ENCODE measurements around the gene MUC6. TPM values are rescaled to one million over a fixed set of nuclear protein-coding genes. Genes with fewer than 3 reads are reported as not detected.

The MUC6 gene
- total RNA-seq, 1 experiment from 2014 or later = under 0.01 TPM

DNA sequence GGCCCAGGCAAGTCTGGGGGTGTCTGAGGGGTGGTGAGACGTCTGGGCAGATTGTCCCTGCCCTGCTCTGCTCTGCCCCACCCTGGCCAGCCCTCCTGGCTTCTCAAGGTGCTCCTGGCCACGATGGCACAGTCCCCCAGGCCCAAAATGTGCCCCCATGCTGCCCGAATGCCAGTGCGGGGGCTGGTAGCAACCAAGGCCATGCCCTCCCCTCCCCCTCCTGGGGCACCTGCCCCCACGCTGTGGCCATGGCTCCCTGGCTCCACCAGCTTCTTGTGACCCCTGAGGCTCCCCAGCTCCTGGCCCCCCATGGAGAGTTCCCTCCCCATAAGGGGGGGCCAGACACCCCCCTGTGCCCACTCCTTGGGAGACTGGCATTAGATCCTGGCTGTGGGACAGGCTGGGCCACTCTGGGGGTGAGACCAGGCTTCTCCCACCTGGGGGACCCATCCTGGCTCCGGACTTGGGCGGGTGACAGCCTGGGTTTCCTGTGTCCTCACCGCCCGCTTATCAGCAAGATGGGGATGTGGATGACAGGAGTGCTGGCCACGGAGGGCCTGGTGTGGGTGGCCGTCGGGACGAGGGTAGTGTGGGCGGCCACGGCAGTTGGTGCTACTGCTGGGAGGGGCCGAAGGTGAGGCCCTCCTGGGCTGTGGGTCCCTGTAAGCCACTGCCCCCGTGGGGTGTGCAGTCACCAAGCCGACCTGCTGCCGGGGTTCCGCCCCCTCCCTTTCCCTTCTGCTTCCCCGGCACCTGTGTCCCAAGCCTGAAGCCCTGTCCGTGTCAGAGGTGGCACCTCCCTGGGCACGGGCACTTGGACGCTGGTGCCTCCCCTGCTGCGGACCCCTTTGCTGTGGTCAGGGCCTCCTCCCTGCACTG, 15.9 kb upstream of the MUC6 start:
- DNase-seq (ENCODE audit: low read depth) = no peak

DNA sequence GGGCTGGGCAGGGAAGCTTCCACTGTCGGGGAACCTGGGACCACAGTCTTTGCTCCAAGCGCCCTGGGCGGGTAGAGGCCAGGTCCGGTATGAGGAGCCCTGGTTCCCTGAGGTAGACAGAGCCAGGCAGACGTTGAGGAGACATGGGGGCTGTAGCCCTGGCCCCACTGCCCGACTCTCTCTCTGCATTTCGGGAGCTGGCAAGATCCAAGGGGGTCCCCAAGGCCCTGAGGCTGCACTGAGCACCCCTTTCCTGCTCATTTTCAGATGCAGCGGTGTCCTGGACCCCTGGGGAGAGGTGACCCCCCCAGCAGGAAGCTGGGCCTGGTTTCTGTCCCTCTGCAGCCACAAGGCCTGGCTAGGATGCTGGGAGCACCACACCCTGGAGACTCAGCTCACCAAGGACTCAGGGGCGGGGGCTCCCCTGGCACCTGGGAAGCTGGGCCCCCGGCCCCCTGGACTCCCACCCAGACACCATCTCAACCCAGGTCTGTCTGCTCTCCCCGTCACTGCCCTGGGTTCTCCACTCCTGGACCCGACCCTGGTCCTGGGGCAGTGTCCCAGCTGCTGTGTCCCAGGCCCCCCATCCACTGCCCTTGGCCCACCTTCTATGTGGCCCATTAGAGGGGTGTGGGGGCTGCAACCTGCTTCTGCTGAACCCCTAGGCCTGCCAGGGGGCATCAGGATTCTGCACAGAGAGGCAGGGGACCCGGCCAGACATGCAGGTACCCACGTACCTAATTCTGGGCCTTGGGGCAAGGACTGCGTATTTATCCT, 15.0 kb upstream of the MUC6 start:
- no peak for DNase-seq (ENCODE audit: low read depth)

DNA sequence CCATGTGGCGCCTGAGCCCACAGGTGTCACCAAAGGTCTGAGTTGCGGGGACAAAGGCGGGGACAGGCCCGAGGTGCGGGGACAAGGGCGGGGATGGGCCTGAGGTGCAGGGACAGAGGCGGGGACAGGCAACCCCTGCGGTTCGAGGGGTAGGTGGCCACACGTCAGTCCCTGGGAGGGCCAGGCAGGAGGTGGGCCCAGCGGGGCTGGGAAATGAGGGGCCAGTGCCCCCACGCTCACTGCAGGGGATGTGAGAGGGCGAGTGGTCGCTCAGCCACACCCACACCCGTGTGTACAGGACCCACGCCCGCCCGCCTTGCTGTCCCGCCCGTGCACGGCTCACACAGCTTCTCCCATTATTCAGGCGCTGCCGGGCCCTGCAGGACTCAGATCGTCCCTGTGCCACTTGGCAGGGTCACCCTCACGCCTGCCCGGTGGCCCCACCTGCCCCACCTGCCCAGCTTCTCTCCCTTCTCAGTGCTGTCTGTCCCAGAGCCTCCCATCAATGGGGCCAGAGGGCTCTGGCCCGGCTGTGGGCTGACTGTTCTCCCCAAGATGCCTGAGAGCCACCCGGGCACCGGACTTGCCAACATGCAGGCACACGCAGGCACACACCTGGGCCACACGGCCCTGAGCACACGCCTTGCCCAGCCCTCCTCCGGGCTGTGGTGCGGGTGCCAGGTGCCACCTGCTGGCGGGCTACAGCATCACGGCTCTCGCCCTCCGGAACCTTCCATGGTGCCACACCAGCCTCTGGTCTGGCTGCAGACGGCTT, 14.2 kb upstream of the MUC6 start:
- DNase-seq (ENCODE audit: low read depth) = peak; percentile 53

DNA sequence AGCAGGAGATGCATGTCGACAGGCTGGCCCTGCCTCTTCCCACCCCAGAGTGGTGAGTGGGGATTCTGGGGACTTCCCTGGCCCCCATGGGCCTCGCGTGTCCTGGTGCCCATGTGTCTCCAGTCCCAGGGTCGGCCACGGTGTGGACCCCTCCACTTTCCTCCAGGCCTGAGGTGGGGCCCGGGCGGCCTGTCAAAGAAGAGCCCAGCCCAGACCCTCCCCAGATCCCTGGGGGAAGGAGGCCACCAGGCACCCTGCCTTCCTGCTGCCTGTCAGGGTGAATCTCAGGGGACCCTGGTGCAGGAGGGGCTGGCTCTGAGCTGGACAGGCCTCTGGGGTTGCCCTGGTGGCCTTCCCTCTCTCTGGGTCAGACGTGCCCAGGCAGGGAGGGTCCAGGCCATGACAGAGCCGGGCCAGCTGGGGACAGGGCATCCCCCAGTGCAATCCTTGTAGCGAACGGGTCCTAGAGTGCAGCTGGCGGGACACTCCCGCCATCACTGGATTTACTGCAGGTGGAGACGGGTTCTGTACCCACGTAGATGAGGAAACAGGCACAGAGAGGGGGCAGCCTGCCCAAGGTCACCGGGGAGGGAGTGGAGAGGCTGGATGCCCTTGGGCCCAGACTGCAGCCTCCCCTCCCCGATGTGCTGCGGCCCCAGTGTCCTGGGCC, 13.5 kb upstream of the MUC6 start:
- DNase-seq (ENCODE audit: low read depth) = no peak

DNA sequence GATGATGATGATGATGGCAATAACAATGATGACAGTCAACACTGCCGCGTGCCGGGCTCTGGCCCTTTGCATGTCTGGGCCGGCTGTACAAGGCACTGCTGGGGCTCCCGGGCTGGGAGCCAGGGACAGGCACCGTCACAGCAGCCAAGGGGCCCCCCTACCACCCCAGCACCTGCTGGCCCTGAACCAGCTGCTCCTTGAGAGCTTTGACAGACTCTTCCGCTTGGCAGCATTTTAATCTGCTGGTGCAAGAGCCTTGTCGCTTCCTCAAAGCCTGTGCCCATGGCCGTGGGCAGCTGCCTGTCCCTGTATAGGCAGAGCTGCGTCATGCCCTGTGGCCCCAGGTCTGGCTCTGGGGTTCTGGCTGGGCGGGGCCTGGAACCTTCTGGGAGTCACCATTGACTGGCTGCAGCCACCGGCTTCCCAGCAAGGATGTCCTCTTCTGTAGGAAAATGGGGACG, 12.9 kb upstream of the MUC6 start:
- DNase-seq (ENCODE audit: low read depth) = no peak

DNA sequence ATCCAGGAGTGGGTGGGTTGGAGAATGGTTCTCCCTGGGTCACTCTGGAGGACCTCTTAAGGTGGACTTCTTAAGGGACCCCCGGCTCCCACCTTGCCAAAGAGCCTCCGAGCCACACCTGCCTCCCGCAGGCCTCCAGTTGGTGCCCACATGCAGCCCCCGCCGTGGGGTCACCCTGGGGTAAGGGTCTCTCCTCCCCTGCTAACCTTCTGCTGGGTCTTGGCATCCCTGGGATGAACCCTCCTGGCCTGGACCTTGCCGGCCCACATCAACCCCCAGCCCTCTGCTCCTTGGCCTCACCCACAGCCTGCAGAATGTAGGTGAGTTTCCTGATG, 12.5 kb upstream of the MUC6 start:
- no peak for DNase-seq (ENCODE audit: low read depth)

DNA sequence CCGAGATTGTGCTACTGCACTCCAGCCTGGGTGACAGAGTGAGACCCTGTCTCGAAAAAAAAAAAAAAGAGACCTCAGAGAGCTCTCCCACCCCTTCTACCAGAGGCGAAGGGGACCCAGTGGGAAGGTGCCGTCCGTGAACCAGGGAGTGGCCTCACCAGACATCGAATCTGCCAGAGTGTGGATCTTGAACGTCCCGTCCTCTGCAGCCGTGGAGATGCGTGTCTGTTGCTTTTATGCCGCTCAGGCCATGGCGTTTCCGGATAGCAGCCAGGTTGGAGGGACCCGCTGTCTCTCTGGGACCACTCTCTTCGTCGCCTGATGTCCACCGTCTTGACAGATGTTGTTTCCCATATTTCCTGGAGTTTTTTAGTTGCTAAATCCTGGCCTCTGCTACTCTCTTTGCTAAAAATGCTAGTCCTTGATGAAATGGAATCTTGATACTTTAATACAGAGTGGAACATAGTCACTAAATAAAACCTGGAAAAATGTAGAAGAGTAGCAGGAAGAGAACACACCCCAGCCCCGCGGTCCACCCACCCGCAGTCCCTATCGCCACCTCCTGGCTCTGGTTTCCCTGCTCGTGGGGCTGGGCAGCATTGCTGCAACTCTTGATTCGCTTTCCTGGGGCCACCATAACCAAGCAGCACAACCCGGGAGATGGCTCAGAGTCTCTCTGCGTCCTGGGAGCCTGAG, 12.0 kb upstream of the MUC6 start:
- no peak for DNase-seq (ENCODE audit: low read depth)

DNA sequence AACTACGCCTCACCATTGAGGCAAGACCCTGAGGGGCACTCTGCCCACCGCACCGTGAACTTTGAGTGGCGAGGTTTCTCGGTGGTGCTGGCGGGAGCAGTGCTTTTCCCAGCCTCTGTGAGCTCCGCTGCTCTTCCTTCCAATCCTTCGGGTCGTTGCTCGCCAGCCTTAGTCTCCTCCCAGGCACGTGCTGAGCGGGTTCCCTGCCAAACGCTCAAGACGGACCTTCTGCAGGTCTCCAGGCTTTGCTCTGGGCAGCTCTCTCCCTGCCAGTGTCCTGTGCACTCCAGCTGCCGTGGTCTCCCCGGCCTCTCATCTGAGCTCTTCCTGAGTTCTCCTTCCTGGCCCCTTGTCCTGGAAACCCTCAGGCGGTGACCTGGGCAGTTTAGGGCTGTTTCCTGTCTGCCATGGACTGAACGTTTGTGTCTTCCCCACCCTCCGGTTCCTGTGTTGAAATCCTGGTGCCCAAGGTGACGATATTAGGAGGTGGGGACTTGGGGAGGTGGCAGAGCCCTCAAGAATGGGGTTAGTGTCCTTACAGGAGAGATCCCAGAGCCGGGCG, 11.2 kb upstream of the MUC6 start:
- DNase-seq (ENCODE audit: low read depth) = no peak

DNA sequence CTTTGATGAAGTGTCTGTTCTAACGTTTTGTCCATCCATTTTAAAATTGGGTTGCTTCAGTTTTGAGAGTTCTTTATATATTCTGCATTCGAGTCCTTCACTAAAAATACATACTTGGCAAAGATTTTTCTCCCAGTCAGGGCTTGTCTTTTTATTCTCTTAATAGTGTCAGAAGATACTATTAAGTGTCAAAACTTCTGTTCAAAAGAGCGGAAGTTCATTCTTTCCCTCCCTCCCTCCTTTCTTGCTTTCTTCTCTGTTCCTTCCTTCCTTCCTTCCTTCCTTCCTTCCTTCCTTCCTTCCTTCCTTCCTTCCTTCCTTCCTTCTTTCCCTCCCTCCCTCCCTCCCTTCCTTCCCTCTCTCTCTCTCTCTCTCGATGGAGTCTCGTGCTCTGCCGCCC, 7.6 kb upstream of the MUC6 start:
- DNase-seq (ENCODE audit: low read depth) = no peak

DNA sequence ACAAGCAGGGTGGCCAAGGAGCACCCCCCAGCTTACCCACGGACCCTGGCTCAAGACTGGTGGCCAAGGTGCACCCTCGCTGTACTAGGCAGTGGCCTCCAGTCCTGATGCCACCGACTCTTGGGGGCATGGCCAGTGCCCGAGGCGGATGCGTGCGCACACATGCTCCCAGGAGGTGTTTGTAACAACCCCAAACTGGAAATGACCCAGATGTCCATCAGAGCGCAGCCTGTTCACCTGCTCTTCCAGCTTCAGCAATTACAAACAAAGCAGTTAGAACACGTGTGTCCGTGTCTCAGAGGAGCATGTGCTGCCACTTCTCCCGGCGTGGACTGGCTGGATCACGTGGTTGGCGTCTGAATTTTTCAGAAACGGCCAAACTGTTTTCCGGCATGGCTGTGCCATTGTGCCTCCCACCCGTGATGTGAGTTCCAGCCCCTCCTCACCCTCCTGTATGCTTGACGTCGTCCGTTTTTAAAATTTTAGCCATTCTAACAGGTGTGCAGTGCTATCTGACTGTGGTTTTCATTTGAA, 7.1 kb upstream of the MUC6 start:
- no peak for DNase-seq (ENCODE audit: low read depth)

DNA sequence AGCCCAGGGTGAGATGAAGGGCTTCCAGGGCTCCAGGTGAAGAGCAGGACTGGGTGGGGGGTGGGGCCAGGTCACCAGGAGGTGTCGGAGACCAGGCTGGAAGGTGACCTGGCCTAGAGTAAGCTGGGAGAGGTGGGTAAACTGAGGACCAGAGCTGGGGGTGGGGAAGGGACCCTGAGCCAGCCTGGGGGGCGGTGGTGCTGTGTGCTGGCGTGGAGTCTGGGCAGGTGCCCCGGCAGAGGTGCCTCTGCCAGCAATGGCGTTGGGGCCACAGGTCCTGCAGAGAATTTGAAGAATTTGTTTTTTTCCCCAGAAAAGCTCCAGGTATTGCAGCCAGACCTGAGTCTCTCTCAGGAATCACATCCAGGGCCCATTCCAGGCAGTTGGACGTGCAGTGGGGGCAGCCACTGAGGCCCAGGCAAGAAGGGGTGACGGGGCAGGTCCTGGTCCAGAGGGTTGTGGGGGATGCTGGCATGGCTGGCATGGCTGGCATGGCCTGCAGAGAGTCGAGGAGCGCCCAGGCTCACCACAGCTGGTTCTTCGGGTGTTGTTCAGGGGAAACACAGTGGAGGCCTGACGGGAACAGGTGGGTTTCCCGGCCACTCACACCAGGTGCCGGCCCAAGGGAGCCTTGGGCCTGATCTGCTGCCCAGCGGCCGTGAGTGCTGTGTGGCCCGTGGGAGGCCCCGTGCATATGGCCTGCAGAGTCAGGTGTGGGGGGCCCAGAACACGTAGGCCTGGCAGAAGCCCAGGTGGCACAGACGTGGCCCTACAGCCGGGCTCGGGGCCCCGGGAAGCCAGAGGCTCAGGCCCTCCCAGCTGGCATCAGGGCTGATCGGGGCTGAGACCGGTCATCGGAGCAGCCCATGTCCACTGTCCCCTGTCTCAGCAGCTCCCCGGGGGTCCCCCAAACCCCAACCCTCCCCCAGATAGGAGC, 6.4 kb upstream of the MUC6 start:
- DNase-seq (ENCODE audit: low read depth) = no peak

DNA sequence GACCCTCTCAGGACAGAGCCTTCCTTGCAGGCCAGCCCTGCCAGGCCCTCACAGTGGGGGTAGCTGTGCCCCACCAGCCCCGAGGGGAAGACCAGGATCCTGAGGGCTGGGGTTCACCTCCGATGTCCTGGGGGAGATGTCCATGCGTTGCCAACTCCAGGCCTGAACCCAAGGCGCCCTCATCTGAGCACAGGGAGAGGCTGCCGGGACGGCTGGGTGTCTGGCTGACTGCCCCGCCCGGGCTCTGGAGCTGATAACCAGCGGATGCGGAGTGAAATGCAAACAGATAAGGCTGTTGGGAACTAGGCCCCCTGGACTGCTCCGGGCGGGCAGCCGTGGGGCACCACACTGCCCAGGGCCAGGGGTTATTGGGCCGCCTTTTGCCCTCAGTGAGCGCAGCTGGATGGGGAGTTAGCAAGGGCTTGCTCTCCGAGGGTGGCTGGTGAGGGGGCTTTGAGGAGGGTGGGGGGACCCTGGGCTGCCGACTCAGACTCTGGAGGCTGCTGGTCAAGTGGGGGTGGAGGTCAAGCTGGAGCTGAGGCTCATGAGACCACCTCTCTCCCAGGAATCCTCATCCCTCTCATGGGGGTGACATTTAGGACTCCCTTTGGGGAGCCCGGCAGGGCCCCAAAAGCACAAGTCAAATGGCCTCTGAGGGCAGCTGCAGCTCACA, 5.6 kb upstream of the MUC6 start:
- peak; percentile 56 for DNase-seq (ENCODE audit: low read depth)

DNA sequence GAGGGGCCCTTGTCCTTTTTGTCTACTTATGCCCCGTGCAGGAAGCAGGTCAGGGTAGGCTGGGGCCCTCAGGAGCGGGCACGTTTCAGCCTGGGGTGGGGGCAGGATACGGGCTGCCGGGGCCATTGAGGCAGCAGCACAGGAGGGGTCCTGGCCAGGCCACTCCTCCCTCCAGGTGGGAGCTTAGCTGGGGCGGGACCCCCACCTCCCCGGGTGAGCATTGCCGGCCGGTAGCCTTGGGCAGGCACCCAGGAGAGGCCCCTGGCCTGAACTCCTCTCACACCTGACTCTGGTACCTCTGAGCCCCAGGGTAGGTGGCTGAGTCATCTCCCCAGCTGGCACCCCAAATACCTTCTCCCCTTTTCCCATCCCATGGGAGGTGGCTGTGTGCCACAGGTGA, 5.0 kb upstream of the MUC6 start:
- no peak for DNase-seq (ENCODE audit: low read depth)

DNA sequence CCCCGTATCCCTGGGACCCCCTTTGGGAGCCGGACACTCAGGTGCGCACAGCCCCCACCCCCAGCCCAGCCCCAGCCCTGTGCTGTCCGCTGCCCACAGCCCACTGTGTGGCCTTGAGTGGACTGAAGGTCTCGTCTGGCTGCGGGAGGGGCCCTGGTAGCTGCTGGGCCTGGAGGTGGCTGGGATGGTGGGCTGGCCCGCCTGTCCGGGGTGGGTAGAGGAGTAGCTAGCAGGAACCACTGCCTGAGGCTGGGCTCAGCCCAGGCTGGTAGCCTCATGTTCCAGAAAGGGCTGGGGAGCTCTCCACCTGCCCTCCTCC, 4.6 kb upstream of the MUC6 start:
- no peak for DNase-seq (ENCODE audit: low read depth)

DNA sequence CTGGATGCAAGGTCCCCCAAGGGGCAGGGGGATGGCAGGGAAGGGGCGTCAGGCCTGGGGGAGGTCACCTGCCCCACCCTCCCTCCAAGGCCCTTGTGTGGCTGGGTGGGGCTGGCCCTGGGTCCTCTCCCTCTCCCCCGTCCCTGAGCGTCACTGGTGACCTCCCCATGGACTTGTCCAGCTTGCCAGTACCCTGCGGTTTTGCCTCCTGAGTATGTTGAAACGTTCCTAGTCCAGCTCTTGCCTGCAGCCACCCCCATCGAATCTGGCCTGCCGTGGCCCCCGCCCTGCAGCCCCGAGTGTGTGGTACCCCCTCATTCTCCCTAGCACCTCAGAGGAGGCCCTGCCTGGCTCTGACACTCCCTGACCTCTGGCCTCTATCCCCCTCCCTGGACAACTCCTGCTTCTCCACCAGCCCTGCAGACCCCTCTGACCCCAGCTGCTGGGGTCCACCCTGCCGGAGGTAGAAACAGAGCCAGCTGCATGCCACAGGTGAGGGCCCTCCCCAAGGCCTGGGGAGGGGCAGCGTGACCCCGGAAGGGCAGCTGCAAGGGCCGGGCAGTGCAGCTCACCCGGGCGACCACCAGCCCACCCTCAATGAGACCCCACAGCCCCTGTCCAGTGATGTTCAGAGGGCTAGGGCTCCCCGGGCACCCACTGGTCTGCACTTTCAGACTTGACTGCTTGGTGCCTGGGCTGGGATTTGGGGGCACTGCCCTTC, 4.1 kb upstream of the MUC6 start:
- DNase-seq (ENCODE audit: low read depth) = peak; percentile 86

DNA sequence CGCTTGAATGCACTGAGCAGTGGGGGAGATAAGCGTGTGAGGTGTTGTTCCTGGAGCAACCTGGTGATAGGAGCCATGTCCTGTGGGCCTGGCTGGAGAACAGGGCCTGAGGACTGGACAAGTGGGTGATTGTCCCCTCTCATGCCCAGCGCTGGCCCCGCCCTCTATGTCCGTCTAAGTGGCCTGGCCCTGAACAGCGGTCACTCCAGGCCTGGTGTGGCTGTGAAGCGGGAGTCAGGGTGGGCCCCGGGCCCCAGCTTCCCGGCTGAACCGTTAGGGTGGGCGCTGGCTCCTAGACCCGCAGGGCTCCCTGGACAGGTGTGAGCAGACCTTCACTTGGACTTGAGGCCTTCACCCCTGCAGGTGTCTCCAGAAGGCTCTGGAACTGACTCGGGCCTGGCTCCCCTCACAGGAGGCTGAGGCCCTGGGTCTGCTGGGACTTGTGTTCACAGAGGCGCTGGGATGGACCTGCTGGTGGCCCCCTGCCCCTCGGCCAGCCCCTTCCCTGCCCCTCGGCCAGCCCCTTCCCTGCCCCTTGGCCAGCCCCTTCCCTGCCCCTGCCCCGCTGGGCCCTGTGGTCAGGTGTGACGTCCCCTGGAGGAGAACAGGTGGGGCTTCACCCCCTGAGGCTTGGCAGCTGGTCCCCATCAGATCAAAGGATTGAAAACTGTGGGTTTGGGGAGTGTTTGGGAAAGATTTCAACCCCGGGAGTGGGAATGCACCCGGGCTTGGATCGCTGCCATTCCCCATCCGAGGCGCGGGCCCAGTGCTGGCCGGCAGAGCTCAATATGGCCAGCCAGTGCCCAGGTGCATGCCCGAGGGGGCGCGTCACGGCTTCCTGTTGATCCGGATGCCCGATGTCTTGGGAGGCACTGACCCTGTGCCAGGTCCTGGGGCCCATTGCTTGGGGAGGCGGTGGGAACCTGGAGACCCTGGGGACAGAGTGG, 3.2 kb upstream of the MUC6 start:
- DNase-seq (ENCODE audit: low read depth) = peak; percentile 85

DNA sequence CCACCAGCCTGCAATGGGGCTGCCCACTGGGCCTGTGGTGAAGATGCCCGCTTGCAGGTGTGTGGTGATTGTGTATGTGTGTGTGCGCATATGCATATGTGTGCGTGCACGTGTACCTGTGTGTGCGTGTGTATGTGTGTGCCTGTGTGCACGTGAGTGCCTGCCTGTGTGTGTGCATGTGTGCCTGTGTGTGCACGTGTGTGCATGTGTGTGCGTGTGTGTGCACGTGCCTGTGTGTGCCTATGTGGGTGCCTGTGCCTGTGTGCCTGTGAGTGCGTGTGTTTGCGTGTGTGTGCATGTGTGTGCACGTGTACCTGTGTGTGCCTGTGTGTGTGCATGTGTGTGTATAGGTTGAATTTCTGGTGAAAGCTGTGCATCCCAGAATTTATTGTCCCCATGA, 2.4 kb upstream of the MUC6 start:
- no peak for DNase-seq (ENCODE audit: low read depth)

Data from RPMI7951 (cell line).